ENCODE results near the gene CBLN3. TPM values are rescaled to one million over a fixed set of nuclear protein-coding genes. Genes with fewer than 3 reads are reported as not detected.

CBLN3 gene
- total RNA-seq, 1 experiment from 2014 or later, result 0.12 TPM

DNA sequence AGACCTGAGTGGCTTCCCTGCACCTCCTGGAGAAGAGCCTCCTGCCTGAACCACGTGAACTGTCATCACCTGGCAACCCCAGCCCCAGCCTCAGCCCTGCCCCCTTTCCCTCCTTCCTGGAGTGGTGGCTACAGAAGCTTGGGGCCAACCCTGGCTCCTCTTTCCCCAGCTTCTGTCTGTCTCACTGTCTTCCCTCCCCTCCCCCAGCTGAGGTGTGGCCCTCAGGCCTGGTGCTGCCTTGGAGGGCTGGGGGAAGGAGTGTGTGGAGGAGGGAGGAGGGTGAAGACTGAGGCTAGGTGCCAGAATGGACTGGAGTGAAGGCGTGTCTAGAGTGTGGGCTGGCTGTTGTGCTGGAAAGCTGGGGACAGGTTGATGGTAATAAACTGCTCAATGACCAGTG, 51.8 kb downstream of the CBLN3 start:
- no peaks in the 10 kb centered on the region; the same call in 1 of the 2 replicates for H3K4me1 ChIP-seq
- DNase-seq, result no peak
- H3K27ac ChIP-seq, result no peak overlapping the region
- no peaks in the 10 kb centered on the region for H3K27me3 ChIP-seq
- H3K4me3 ChIP-seq, result no peak overlapping the region
- peaks cover 14% of the 10 kb centered on the region for H3K36me3 ChIP-seq
- no peaks in the 10 kb centered on the region for H3K9me3 ChIP-seq (replicated peaks)

DNA sequence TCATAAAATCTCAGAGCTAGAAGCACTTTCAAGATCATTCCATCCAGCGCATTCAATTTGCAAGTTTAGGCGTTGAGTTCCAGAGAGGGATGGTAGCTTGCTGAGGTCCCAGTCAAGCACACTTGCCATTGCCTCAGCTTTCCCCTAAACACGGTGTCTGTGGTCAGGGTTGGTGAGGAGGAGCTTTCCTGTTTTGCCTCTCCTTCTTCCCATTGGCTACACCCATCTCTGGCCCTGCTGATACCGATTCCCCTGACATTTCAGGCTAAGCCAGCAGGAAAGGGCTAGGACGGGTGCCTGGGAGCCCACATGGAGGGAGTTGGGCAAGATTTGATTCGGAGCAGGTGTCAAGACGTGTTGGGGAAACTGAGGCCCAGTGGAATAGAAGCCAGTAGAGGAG, 52.3 kb downstream of the CBLN3 start:
- Histone ChIP-seq H3K36me3 (peaks cover 14% of the 10 kb centered on the region), H3K27ac (no peak overlapping the region), H3K9me3 (replicated peaks) (no peaks in the 10 kb centered on the region), H3K4me3 (no peak overlapping the region), H3K27me3 (no peaks in the 10 kb centered on the region), H3K4me1 (no peaks in the 10 kb centered on the region; the same call in 1 of the 2 replicates)
- no peak for DNase-seq

Other genes with a start within 250 kb of the CBLN3 start
- 56.0 and 60.0 TPM in 2 replicates for gene IPO4, start 240.9 kb downstream of the CBLN3 start, total RNA-seq (2014; rRNA removed; shearing (Covaris generic))
- gene TM9SF1, start 234.2 kb downstream of the CBLN3 start, total RNA-seq (2014; rRNA removed; shearing (Covaris generic)), result 32.6 and 35.7 TPM in 2 replicates
- gene TSSK4, start 224.0 kb downstream of the CBLN3 start, total RNA-seq (2014; rRNA removed; shearing (Covaris generic)), result 0.13 and 0.18 TPM in 2 replicates
- 21.5 and 29.1 TPM in 2 replicates for gene CHMP4A, start 216.2 kb downstream of the CBLN3 start, total RNA-seq (2014; rRNA removed; shearing (Covaris generic))
- 16.9 and 27.7 TPM in 2 replicates for gene MDP1, start 213.6 kb downstream of the CBLN3 start, total RNA-seq (2014; rRNA removed; shearing (Covaris generic))
- 296 and 300 TPM in 2 replicates for gene NEDD8, start 197.3 kb downstream of the CBLN3 start, total RNA-seq (2014; rRNA removed; shearing (Covaris generic))
- 45.8 and 54.1 TPM in 2 replicates for gene GMPR2, start 196.7 kb downstream of the CBLN3 start, total RNA-seq (2014; rRNA removed; shearing (Covaris generic))
- gene TINF2, start 187.0 kb downstream of the CBLN3 start, total RNA-seq (2014; rRNA removed; shearing (Covaris generic)), result 22.8 and 24.5 TPM in 2 replicates
- 0.05 and 0.20 TPM in 2 replicates for gene TGM1, start 166.5 kb downstream of the CBLN3 start, total RNA-seq (2014; rRNA removed; shearing (Covaris generic))
- gene RABGGTA, start 158.1 kb downstream of the CBLN3 start, total RNA-seq (2014; rRNA removed; shearing (Covaris generic)), result 10.5 and 11.6 TPM in 2 replicates
- gene DHRS1, start 129.9 kb downstream of the CBLN3 start, total RNA-seq (2014; rRNA removed; shearing (Covaris generic)), result 9.5 and 9.6 TPM in 2 replicates
- gene NOP9, start 129.8 kb downstream of the CBLN3 start, total RNA-seq (2014; rRNA removed; shearing (Covaris generic)), result 30.1 and 33.0 TPM in 2 replicates
- gene CIDEB, start 121.7 kb downstream of the CBLN3 start, total RNA-seq (2014; rRNA removed; shearing (Covaris generic)), result 0.08 and 0.20 TPM in 2 replicates
- 4.4 and 5.3 TPM in 2 replicates for gene LTB4R2, start 119.5 kb downstream of the CBLN3 start, total RNA-seq (2014; rRNA removed; shearing (Covaris generic))
- 2.0 and 3.8 TPM in 2 replicates for gene LTB4R, start 118.2 kb downstream of the CBLN3 start, total RNA-seq (2014; rRNA removed; shearing (Covaris generic))
- 0.03 TPM in 1 of 2 replicates, not detected in the other for gene ADCY4, start 94.6 kb downstream of the CBLN3 start, total RNA-seq (2014; rRNA removed; shearing (Covaris generic))
- not detected in 2 replicates for gene RIPK3, start 89.7 kb downstream of the CBLN3 start, total RNA-seq (2014; rRNA removed; shearing (Covaris generic))
- gene NFATC4, start 61.5 kb downstream of the CBLN3 start, total RNA-seq (2014; rRNA removed; shearing (Covaris generic)), result 33.3 and 39.3 TPM in 2 replicates
- gene NYNRIN, start 30.7 kb downstream of the CBLN3 start, total RNA-seq (2014; rRNA removed; shearing (Covaris generic)), result 11.9 and 12.1 TPM in 2 replicates
- 5.9 and 6.0 TPM in 2 replicates for gene KHNYN, start 286 bp upstream of the CBLN3 start, total RNA-seq (2014; rRNA removed; shearing (Covaris generic))
- 29.3 and 34.1 TPM in 2 replicates for gene SDR39U1, start 13.1 kb upstream of the CBLN3 start, total RNA-seq (2014; rRNA removed; shearing (Covaris generic))
- not detected in 2 replicates for gene CMA1, start 78.6 kb upstream of the CBLN3 start, total RNA-seq (2014; rRNA removed; shearing (Covaris generic))
- not detected in 2 replicates for gene CTSG, start 146.6 kb upstream of the CBLN3 start, total RNA-seq (2014; rRNA removed; shearing (Covaris generic))
- not detected in 2 replicates for gene GZMH, start 180.0 kb upstream of the CBLN3 start, total RNA-seq (2014; rRNA removed; shearing (Covaris generic))
- gene GZMB, start 204.5 kb upstream of the CBLN3 start, total RNA-seq (2014; rRNA removed; shearing (Covaris generic)), result not detected in 2 replicates

All from SJCRH30 (cell line).